ENCODE measurements around the gene PRMT2.

Gene PRMT2

DNA sequence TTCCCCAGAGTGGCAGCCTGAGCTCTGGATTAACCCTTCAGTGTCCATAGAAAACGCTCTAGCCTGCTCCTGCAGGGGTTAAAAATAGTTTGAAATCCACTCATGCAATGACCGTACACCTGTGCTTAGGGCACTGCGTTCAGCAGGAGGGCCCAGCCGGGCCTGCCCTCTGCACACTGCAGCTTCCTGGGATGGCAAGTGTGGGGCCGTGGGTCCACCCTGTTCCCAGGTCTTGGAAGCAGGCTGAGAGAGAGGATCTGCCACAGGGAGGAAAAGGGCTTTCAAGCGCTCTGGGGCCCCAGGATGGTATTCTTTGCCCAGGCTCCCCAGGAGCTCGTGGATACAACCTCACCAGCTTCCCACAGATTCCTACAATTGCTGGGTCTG is 29.1 kb upstream of the PRMT2 start:
- Mint-ChIP-seq H3K4me1 (ENCODE audit: low read depth) (peaks cover 18% of the 10 kb centered on the region), H3K4me3 (peak overlapping the region; percentile 61), H3K27me3 (ENCODE audit: low read depth) (peaks cover 2% of the 10 kb centered on the region), H3K9me3 (no peaks in the 10 kb centered on the region), H3K36me3 (ENCODE audit: low read depth) (no peaks in the 10 kb centered on the region), H3K27ac (peak overlapping the region; percentile 78)
- DNase-seq (ENCODE audit: low spot score) = no peak

DNA sequence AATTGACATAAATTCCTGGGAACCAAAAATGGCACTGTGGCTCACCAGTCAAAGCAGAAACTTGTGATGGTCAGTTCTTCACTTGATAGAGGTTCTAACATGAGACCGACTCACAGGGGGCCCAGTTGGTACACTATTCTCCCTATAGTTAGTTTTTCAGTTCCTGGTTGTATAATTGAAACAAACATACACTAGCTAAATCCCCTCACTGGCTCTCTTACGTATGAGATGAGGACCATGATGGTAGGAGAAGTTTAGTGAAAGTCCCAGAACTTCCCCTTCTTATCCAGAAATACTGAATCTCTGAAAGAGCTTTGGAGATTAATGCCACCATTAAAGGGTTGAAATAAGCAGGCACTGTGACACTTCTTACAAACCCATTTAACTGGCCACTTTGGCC is 27.8 kb upstream of the PRMT2 start:
- Mint-ChIP-seq H3K36me3 (ENCODE audit: low read depth) (no peaks in the 10 kb centered on the region), H3K9me3 (no peaks in the 10 kb centered on the region), H3K27ac (no peak overlapping the region), H3K4me1 (ENCODE audit: low read depth) (peaks cover 18% of the 10 kb centered on the region), H3K27me3 (ENCODE audit: low read depth) (peaks cover 2% of the 10 kb centered on the region), H3K4me3 (no peak overlapping the region)
- no peak for DNase-seq (ENCODE audit: low spot score)

DNA sequence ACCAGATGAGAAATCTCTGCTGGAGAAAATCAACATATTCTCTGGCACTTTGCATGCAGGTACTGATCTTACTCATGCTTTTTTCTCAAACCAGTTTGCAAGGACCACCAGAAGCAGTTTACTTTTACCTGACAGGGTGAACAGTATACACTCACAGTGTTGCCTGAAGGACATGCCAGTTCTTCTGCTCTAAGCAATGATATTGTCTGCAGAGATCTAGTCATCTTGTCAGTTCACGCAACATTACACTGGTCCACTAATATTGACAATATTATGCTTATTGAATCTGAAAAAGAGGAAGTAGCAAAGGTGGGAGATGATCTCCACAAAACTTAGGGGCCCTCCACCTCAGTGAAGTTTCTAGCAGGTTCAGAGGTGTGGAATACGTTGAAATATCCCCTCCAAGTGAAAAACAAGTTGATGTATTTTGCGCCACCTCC is 26.8 kb upstream of the PRMT2 start:
- Mint-ChIP-seq H3K27me3 (ENCODE audit: low read depth) (peaks cover 6% of the 10 kb centered on the region), H3K4me3 (no peak overlapping the region), H3K4me1 (ENCODE audit: low read depth) (peaks cover 18% of the 10 kb centered on the region), H3K36me3 (ENCODE audit: low read depth) (no peaks in the 10 kb centered on the region), H3K9me3 (no peaks in the 10 kb centered on the region), H3K27ac (no peak overlapping the region)
- no peak for DNase-seq (ENCODE audit: low spot score)

DNA sequence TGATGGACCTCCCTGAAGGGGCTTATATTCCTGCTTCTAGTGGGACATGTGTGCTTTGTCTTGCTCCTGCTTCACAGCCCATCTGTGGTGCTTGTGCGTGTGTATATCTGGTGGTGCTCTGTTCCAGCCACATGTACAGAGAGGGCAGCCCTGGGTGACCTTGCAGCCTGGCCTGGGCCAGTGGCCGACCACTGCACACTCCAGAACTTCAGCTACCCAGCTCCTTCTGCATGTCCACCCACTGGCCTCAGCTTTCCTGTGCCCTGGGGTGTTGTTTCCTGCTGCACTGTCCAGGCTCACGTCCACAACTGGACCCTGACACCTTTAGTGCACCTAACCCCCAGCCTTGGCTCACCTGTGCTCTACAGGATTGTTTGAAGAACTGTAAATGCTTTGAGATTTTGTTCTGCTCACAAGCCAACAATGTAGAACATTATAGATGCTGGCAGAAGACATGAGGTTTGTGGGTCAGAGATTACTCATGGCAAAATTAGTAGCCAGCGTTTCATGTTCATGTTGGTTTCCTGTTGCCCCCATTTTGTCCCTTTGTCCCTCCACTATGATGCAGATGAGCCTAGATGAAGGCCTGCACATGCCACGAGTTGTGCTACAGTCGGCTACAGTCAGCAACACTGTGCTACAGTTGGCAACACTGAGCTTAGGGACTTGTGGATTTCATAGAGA is 25.3 kb upstream of the PRMT2 start:
- no peak overlapping the region for H3K27ac Mint-ChIP-seq
- H3K9me3 Mint-ChIP-seq = no peaks in the 10 kb centered on the region
- H3K4me3 Mint-ChIP-seq = no peak overlapping the region
- H3K4me1 Mint-ChIP-seq (ENCODE audit: low read depth) = peaks cover 14% of the 10 kb centered on the region
- H3K36me3 Mint-ChIP-seq (ENCODE audit: low read depth) = no peaks in the 10 kb centered on the region
- DNase-seq (ENCODE audit: low spot score) = no peak
- H3K27me3 Mint-ChIP-seq (ENCODE audit: low read depth) = peaks cover 18% of the 10 kb centered on the region

DNA sequence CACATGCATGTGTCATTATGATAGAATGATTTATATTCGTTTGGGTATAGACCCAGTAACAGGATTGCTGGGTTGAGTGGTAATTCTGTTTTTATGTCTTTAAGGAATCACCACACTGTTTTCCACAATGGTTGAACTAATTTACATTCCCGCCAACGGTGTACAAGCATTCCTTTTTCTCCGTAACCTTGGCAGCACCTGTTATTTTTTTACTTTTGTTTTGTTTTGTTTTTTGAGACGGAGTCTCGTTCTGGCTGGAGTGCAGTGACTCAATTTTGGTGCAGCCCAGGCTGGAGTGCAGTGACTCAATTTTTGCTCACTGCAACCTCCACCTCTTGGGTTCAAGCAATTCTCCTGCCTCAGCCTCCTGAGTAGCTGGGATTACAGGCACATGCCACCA is 22.1 kb upstream of the PRMT2 start:
- H3K36me3 Mint-ChIP-seq (ENCODE audit: low read depth) = no peaks in the 10 kb centered on the region
- H3K9me3 Mint-ChIP-seq = no peaks in the 10 kb centered on the region
- no peaks in the 10 kb centered on the region for H3K4me1 Mint-ChIP-seq (ENCODE audit: low read depth)
- no peak overlapping the region for H3K4me3 Mint-ChIP-seq
- peaks cover 25% of the 10 kb centered on the region for H3K27me3 Mint-ChIP-seq (ENCODE audit: low read depth)
- no peak for DNase-seq (ENCODE audit: low spot score)
- H3K27ac Mint-ChIP-seq = no peak overlapping the region

DNA sequence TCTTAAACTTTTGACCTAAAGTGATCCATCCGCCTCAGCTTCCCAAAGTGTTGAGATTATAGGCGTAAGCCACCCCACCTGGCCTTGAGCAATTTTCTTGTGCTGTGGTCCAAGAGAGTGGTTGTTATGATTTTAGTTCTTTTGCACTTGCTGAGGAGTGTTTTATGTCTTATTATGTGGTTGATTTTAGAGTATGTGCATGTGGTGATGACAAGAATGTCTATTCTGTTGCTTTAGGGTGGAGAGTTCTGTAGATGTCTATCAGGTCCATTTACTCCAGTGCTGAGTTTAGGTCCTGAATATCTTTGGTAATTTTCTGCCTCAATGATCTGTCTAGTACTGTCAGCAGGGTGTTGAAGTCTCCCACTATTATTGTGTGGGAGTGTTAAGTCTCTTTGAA is 19.4 kb upstream of the PRMT2 start:
- peaks cover 30% of the 10 kb centered on the region for H3K27me3 Mint-ChIP-seq (ENCODE audit: low read depth)
- no peaks in the 10 kb centered on the region for H3K9me3 Mint-ChIP-seq
- no peaks in the 10 kb centered on the region for H3K36me3 Mint-ChIP-seq (ENCODE audit: low read depth)
- H3K27ac Mint-ChIP-seq = no peak overlapping the region
- no peaks in the 10 kb centered on the region for H3K4me1 Mint-ChIP-seq (ENCODE audit: low read depth)
- DNase-seq (ENCODE audit: low spot score) = no peak
- H3K4me3 Mint-ChIP-seq = no peak overlapping the region

DNA sequence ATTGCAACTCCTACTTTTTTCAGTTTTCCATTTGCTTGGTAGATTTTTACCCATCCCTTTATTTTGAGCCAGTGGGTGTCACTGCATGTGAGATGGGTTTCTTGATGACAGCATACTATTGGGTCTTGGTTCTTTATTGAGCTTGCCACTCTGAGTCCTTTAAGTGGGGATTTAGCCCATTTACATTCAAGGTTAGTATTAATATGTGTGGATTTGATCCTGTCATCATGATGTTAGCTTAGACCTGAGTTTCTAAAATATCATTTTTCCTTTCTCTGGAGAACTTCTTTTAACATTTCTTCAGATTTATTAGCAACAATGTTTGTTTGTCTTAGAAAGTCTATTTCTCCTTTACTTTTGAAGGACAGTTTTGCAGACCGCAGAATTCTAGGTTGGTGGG is 18.8 kb upstream of the PRMT2 start:
- no peak for DNase-seq (ENCODE audit: low spot score)
- Mint-ChIP-seq H3K9me3 (no peaks in the 10 kb centered on the region), H3K27ac (no peak overlapping the region), H3K4me3 (no peak overlapping the region), H3K4me1 (ENCODE audit: low read depth) (peaks cover 4% of the 10 kb centered on the region), H3K27me3 (ENCODE audit: low read depth) (peaks cover 30% of the 10 kb centered on the region), H3K36me3 (ENCODE audit: low read depth) (no peaks in the 10 kb centered on the region)

DNA sequence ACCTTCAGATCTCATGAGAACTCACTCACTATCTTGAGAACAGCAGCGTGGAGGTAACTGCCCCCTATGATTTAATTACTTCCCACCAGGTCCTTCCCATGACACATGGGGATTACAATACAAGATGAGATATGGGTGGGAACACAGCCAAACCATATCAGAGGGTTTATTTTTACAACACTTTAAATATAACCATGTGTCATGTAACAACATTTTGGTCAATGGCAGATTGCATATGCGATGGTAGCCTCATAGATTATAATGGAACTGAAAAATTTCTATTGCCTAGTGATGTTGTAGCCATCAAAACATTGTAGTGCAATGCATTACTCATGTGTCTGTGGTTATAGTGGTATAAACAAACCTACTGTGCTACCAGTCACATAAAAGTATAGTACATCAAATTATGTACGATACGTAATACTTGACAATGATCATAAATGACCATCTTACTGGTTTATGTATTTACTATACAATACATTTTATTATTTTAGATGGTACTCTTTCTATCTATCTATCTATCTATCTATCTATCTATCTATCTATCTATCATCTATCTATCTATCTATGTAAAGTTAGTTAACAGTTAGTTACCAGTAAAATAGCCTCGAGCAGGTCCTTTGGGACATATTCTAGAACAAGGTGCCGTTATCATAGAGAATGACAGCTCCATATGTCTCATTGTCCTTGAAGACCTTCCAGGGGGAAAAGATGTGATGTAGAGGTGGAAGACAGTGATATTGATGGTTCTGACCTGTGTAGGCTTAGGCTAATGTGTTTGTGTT is 18.0 kb upstream of the PRMT2 start:
- Mint-ChIP-seq H3K4me1 (ENCODE audit: low read depth) (peaks cover 12% of the 10 kb centered on the region), H3K36me3 (ENCODE audit: low read depth) (no peaks in the 10 kb centered on the region), H3K9me3 (no peaks in the 10 kb centered on the region), H3K27ac (no peak overlapping the region), H3K27me3 (ENCODE audit: low read depth) (peaks cover 30% of the 10 kb centered on the region), H3K4me3 (no peak overlapping the region)
- DNase-seq (ENCODE audit: low spot score) = no peak

DNA sequence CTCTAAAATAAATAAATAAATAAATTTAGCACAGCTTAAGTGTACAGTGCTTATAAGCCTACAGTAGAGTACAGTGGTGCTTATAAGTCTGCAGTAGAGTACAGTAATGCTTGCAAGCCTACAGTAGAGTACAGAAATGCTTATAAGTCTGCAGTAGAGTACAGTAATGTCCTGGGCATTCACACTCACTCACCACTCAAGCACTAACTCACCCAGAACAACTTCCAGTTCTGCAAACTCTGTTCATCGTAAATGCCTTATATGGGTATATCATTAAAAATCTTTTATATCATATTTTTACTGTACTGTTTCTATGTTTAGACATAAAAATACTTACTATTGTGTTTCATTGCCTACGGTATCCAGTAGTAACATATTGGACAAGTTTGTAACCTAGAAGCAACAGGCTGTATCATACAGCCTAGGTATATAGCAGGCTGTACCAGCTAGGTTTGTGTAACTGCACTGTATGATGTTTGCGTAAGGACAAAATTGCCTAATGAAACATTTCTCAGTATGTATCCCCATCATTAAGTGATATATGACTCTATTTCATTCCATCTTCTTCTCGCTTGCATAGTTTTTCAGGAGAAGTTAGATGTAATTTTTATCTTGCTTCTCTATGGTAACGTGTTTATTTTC is 16.6 kb upstream of the PRMT2 start:
- no peaks in the 10 kb centered on the region for H3K9me3 Mint-ChIP-seq
- H3K36me3 Mint-ChIP-seq (ENCODE audit: low read depth) = no peaks in the 10 kb centered on the region
- H3K4me3 Mint-ChIP-seq = no peak overlapping the region

DNA sequence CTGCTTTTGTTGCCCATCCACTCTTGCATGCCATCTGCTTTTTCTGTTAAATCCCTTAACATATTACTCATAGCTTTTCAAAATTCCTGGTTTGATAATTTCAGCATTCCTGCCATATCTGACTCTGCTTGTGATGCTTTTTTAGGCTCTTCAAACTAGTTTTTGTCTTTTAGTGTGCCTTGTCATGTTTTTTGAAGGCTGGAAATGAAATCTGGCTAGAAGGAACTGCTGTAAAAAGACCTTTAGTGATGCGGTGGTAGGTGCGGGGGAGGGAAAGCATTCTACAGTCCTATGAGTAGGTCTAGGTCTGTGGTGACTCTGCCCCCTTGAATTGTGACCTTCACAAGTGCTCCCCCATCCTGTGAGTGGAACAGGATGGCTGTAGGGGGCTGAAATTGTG is 15.6 kb upstream of the PRMT2 start:
- no peaks in the 10 kb centered on the region for H3K9me3 Mint-ChIP-seq
- peaks cover 19% of the 10 kb centered on the region for H3K4me1 Mint-ChIP-seq (ENCODE audit: low read depth)
- DNase-seq (ENCODE audit: low spot score) = no peak
- H3K27me3 Mint-ChIP-seq (ENCODE audit: low read depth) = peaks cover 15% of the 10 kb centered on the region
- no peak overlapping the region for H3K4me3 Mint-ChIP-seq
- no peaks in the 10 kb centered on the region for H3K36me3 Mint-ChIP-seq (ENCODE audit: low read depth)
- H3K27ac Mint-ChIP-seq = no peak overlapping the region

More for the DNA sequence above, 16.6 kb upstream of the PRMT2 start:
- H3K27ac Mint-ChIP-seq = no peak overlapping the region
- peaks cover 24% of the 10 kb centered on the region for H3K27me3 Mint-ChIP-seq (ENCODE audit: low read depth)
- peaks cover 19% of the 10 kb centered on the region for H3K4me1 Mint-ChIP-seq (ENCODE audit: low read depth)
- DNase-seq (ENCODE audit: low spot score) = no peak

DNA sequence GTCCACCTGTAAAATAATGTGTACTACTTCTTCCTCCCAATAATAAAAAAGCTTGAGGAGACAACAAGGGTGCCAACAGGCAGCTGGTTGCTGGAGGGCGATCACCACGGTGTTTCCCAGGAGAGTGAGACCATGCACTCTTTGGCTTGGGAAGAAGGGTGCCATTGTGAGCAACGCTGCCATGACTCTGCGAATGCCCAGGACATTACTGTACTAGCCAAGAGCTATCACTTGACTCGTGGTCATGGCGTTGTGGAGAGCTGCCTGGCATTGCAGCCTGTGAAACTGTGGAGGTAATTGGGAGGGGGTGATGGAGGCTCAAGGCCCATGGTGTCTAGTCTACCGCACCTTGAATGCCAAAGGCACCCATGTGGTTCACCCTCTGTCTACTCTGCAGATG is 14.6 kb upstream of the PRMT2 start:
- no peak overlapping the region for H3K4me3 Mint-ChIP-seq
- DNase-seq (ENCODE audit: low spot score) = no peak
- peaks cover 19% of the 10 kb centered on the region for H3K4me1 Mint-ChIP-seq (ENCODE audit: low read depth)
- H3K9me3 Mint-ChIP-seq = peaks cover 4% of the 10 kb centered on the region
- H3K36me3 Mint-ChIP-seq (ENCODE audit: low read depth) = peaks cover 2% of the 10 kb centered on the region
- peaks cover 7% of the 10 kb centered on the region for H3K27me3 Mint-ChIP-seq (ENCODE audit: low read depth)
- no peak overlapping the region for H3K27ac Mint-ChIP-seq

DNA sequence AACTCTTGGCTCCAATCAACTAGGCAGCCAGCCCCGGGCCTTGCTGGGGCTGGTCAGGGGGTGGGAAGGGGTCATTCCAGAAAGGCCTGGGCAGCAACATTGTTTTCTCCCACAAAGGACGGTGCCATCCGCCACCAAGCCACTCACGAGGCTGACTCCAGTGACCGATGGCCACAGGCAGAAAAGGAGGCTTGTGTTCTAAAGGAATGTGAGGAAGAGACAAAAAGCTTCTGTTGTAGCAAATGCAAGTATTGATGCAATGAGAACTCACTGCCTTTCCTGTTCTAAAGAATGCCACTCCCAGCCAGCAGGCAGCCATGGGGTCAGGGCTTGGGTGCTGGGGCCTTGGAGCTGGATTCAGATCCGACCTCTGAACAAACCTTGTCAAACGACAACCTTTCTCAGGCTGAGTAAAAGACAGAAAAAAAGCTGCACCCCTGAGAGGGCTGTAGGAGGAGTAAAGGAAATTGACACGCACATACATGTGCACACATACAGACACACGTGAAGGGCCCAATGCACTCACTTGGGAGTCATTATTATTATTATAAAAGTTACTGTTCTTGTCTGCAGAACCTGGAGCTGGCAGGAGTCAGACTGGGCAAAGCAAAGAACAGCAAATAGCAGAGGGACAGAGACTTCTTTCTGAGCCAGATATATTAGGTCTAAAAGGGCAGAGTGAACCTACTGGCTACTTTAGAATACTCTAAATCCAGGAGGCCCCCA is 13.9 kb upstream of the PRMT2 start:
- H3K36me3 Mint-ChIP-seq (ENCODE audit: low read depth) = peaks cover 8% of the 10 kb centered on the region
- H3K27me3 Mint-ChIP-seq (ENCODE audit: low read depth) = peaks cover 4% of the 10 kb centered on the region
- peak overlapping the region; percentile 65 for H3K4me3 Mint-ChIP-seq
- peak overlapping the region; percentile 88 for H3K27ac Mint-ChIP-seq
- peaks cover 10% of the 10 kb centered on the region for H3K9me3 Mint-ChIP-seq
- no peak for DNase-seq (ENCODE audit: low spot score)
- peaks cover 24% of the 10 kb centered on the region for H3K4me1 Mint-ChIP-seq (ENCODE audit: low read depth)

DNA sequence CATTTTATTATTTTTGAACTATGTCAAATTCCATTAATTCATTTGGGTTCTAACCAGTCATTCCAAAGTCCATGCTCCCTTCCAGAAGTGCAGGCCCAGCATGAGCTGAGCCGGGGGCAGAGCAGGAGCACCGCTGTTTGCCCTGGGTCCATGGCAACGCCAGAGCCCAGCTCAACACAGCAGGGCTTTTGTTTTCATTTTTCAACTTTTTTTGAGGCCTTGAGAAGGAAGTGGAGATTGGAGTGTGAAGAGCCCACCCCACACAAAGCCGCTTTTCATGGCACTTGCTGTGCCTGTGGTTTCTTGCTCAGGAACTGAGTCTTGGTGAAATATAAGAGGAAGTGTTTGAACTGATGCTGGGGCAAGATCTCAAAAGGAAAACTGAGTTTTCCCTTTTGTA is 13.2 kb upstream of the PRMT2 start:
- Mint-ChIP-seq H3K4me3 (peak overlapping the region; percentile 65), H3K4me1 (ENCODE audit: low read depth) (peaks cover 27% of the 10 kb centered on the region), H3K27ac (peak overlapping the region; percentile 88), H3K27me3 (ENCODE audit: low read depth) (peaks cover 4% of the 10 kb centered on the region), H3K9me3 (peaks cover 12% of the 10 kb centered on the region), H3K36me3 (ENCODE audit: low read depth) (peaks cover 9% of the 10 kb centered on the region)
- no peak for DNase-seq (ENCODE audit: low spot score)

DNA sequence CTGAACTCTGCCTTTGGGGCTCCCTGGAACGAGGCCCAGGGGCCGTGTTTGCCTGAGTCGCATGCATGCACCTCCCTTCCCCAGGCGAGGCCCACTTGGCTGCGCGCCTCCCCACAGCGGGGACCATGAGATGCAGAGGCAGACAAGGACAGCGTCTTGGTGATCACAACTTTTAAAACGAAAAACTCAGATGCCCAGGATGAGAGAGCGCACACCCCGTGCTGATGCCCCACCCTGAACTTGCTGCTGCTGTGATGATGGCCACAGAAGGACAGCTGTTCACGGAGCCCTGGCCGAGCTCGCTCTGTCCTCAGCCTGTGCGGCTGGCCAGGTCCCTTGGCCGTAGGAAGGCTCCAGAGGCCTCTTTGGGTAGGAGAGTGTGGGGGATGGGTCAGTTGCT is 11.4 kb upstream of the PRMT2 start:
- H3K9me3 Mint-ChIP-seq = peaks cover 12% of the 10 kb centered on the region
- peaks cover 27% of the 10 kb centered on the region for H3K4me1 Mint-ChIP-seq (ENCODE audit: low read depth)
- H3K4me3 Mint-ChIP-seq = no peak overlapping the region
- no peak overlapping the region for H3K27ac Mint-ChIP-seq
- H3K36me3 Mint-ChIP-seq (ENCODE audit: low read depth) = peaks cover 9% of the 10 kb centered on the region
- DNase-seq (ENCODE audit: low spot score) = no peak
- H3K27me3 Mint-ChIP-seq (ENCODE audit: low read depth) = peaks cover 4% of the 10 kb centered on the region
